ENCODE measurements around the gene ENTREP3.

Gene ENTREP3

GRCh38 chr1:155300024-155300423, 44.7 kb upstream of the ENTREP3 start:
- CTCF ChIA-PET: interaction anchor here (1.6 kb wide), 1 partner anchor 23 kb away, joined by 4 read pairs; no protein-coding TSS in a partner anchor
- TF ChIP-seq SUZ12 (IDR thresholded peaks at IDR 0.05) (no peak), L3MBTL2 (conservative IDR thresholded peaks at IDR 0.05) (no peak), ELF4 (IDR thresholded peaks at IDR 0.05) (no peak), NFRKB (IDR thresholded peaks at IDR 0.05) (no peak), SP1 (IDR thresholded peaks at IDR 0.05) (no peak)

GRCh38 chr1:155297384-155297783, 42.1 kb upstream of the ENTREP3 start:
- CTCF ChIA-PET: interaction anchor here (0.7 to 1.0 kb wide), 2 partner anchors 12 to 19 kb away, joined by 3 to 4 read pairs; no protein-coding TSS in a partner anchor
- TF ChIP-seq FOXA1 (IDR thresholded peaks at IDR 0.05): no peak
- TF ChIP-seq SP1 (IDR thresholded peaks at IDR 0.05): no peak
- no peak for TF ChIP-seq TARDBP (IDR thresholded peaks at IDR 0.05)
- TF ChIP-seq HDGF (IDR thresholded peaks at IDR 0.05; ENCODE audit: borderline replicate concordance): no peak
- TF ChIP-seq BHLHE40 (IDR thresholded peaks at IDR 0.05; ENCODE audit: borderline replicate concordance): no peak
- TF ChIP-seq ARNT (IDR thresholded peaks at IDR 0.05): no peak
- no peak for TF ChIP-seq NFRKB (IDR thresholded peaks at IDR 0.05)
- TF ChIP-seq, protein P1, sequence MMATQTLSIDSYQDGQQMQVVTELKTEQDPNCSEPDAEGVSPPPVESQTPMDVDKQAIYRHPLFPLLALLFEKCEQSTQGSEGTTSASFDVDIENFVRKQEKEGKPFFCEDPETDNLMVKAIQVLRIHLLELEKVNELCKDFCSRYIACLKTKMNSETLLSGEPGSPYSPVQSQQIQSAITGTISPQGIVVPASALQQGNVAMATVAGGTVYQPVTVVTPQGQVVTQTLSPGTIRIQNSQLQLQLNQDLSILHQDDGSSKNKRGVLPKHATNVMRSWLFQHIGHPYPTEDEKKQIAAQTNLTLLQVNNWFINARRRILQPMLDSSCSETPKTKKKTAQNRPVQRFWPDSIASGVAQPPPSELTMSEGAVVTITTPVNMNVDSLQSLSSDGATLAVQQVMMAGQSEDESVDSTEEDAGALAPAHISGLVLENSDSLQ (IDR thresholded peaks at IDR 0.05): no peak
- no peak for TF ChIP-seq LEF1 (IDR thresholded peaks at IDR 0.05; ENCODE audit: borderline replicate concordance)
- TF ChIP-seq FOXM1 (IDR thresholded peaks at IDR 0.05; ENCODE audit: borderline replicate concordance): no peak
- TF ChIP-seq SUZ12 (IDR thresholded peaks at IDR 0.05): no peak
- no peak for TF ChIP-seq FOXK2 (IDR thresholded peaks at IDR 0.05)
- POLR2A ChIA-PET: interaction anchor here (1.3 to 1.4 kb wide), 2 partner anchors 11 to 21 kb away, joined by 4 read pairs; partner anchors contain the start of gene FDPS
- DNase-seq (ENCODE audit: extremely low spot score): no peak

More at GRCh38 chr1:155300024-155300423, 44.7 kb upstream of the ENTREP3 start:
- POLR2A ChIA-PET: interaction anchor here (1.4 kb wide), 1 partner anchor 26 kb away, joined by 4 read pairs; the partner anchor contains the start of gene CLK2
- no peak for DNase-seq (ENCODE audit: extremely low spot score)

DNA sequence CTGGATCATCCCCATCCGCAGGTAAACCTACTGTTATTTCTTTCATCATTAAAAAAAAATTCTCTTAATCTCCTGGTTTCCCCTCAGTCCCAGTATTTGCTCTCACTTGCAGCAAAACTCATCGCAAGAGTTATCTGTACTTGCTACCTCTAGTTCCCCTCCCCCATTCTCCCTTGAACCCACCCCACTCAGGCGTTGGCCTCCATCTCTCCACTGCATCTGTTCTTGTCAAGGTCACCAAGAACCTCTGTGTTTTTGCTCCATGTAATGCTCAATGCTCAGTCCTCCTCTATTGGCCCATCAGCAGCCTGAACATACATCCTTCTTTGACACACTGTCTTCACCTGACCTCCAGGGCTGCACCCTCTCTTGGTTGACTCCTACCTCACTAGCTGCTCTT, 41.4 kb upstream of the ENTREP3 start:
- DNase-seq (ENCODE audit: extremely low spot score): no peak
- ChIA-PET CTCF (no interaction called here), POLR2A (interaction anchor here (1.3 kb wide), 1 partner anchor 20 kb away, joined by 4 read pairs; no protein-coding TSS in a partner anchor)
- TF ChIP-seq, protein P1 (IDR thresholded peaks at IDR 0.05): no peak
- TF ChIP-seq BHLHE40 (IDR thresholded peaks at IDR 0.05; ENCODE audit: borderline replicate concordance): no peak
- no peak for TF ChIP-seq SUZ12 (IDR thresholded peaks at IDR 0.05)
- no peak for TF ChIP-seq FOXM1 (IDR thresholded peaks at IDR 0.05; ENCODE audit: borderline replicate concordance)
- no peak for TF ChIP-seq CTBP1 (IDR thresholded peaks at IDR 0.05; ENCODE audit: borderline replicate concordance)
- no peak for TF ChIP-seq TARDBP (IDR thresholded peaks at IDR 0.05)
- no peak for TF ChIP-seq ZNF384 (IDR thresholded peaks at IDR 0.05)
- no peak for TF ChIP-seq HDGF (IDR thresholded peaks at IDR 0.05; ENCODE audit: borderline replicate concordance)
- TF ChIP-seq ELF4 (IDR thresholded peaks at IDR 0.05): no peak
- TF ChIP-seq FOXA1 (IDR thresholded peaks at IDR 0.05): no peak
- TF ChIP-seq SP1 (IDR thresholded peaks at IDR 0.05): no peak
- TF ChIP-seq ARNT (IDR thresholded peaks at IDR 0.05): no peak
- TF ChIP-seq L3MBTL2 (conservative IDR thresholded peaks at IDR 0.05): no peak
- no peak for TF ChIP-seq NFRKB (IDR thresholded peaks at IDR 0.05)
- TF ChIP-seq LEF1 (IDR thresholded peaks at IDR 0.05; ENCODE audit: borderline replicate concordance): no peak
- TF ChIP-seq FOXK2 (IDR thresholded peaks at IDR 0.05): no peak

GRCh38 chr1:155295942-155296267, 40.6 kb upstream of the ENTREP3 start:
- TF ChIP-seq NFRKB (IDR thresholded peaks at IDR 0.05) (no peak), ZNF384 (IDR thresholded peaks at IDR 0.05) (no peak), SUZ12 (IDR thresholded peaks at IDR 0.05) (no peak), SP1 (IDR thresholded peaks at IDR 0.05) (no peak), FOXA1 (IDR thresholded peaks at IDR 0.05) (no peak), ELF4 (IDR thresholded peaks at IDR 0.05) (no peak), HDGF (IDR thresholded peaks at IDR 0.05; ENCODE audit: borderline replicate concordance) (no peak)
- CTCF ChIA-PET: no interaction called here
- DNase-seq (ENCODE audit: extremely low spot score): no peak
- POLR2A ChIA-PET: no interaction called here

DNA sequence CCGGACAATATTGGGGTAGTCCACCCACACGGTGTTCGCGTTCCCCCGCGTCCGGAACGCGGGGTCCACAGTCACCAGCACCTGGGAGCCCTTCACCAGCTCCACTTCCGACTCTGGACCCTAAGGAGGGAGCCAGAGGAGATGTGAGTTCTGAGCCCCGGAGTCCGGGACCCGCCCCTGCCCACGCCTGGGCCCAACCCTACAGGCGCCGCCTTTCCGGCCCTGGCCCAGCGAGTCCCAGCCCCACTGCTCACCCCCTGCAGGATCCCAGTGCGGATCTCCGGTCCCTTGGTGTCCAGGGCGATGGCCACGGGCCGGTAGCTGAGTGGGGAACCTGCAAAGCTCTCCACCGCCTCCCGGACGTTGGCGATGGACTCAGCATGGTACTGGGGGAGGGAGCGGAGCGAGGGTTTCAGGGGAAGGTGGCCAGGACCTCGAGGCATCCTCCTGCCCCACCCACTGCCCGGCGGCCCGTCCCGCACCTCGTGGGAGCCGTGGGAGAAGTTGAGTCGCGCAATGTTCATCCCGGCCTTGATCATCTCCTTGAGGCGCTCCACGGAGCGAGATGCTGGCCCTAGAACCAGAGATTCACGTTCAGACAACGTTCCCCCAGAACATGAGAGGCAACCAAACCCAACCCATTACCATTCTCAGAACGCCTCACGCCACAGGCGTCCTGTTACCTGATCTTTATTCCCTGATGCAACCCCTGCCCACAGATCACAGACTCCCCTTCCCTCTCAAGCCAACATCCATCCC, 40.1 kb upstream of the ENTREP3 start:
- POLR2A ChIA-PET: no interaction called here
- CTCF ChIA-PET: no interaction called here
- DNase-seq (ENCODE audit: extremely low spot score): no peak

More for the DNA sequence above, 40.1 kb upstream of the ENTREP3 start:
- no peak for TF ChIP-seq NFRKB (IDR thresholded peaks at IDR 0.05)
- TF ChIP-seq FOXA1 (IDR thresholded peaks at IDR 0.05): no peak
- TF ChIP-seq, protein P1 (IDR thresholded peaks at IDR 0.05): no peak
- TF ChIP-seq ZNF384 (IDR thresholded peaks at IDR 0.05): no peak
- no peak for TF ChIP-seq CTBP1 (IDR thresholded peaks at IDR 0.05; ENCODE audit: borderline replicate concordance)
- TF ChIP-seq L3MBTL2 (conservative IDR thresholded peaks at IDR 0.05): no peak
- TF ChIP-seq FOXM1 (IDR thresholded peaks at IDR 0.05; ENCODE audit: borderline replicate concordance): no peak
- TF ChIP-seq FOXK2 (IDR thresholded peaks at IDR 0.05): no peak
- TF ChIP-seq ARNT (IDR thresholded peaks at IDR 0.05): no peak
- TF ChIP-seq HDGF (IDR thresholded peaks at IDR 0.05; ENCODE audit: borderline replicate concordance): no peak
- no peak for TF ChIP-seq TARDBP (IDR thresholded peaks at IDR 0.05)
- TF ChIP-seq BHLHE40 (IDR thresholded peaks at IDR 0.05; ENCODE audit: borderline replicate concordance): no peak
- TF ChIP-seq SP1 (IDR thresholded peaks at IDR 0.05): no peak
- no peak for TF ChIP-seq LEF1 (IDR thresholded peaks at IDR 0.05; ENCODE audit: borderline replicate concordance)
- no peak for TF ChIP-seq ELF4 (IDR thresholded peaks at IDR 0.05)
- no peak for TF ChIP-seq SUZ12 (IDR thresholded peaks at IDR 0.05)

All from HEK293T (cell line).